IMR-90 (cell line): ENCODE results near the gene CUBN. TPM values are rescaled to one million over a fixed set of nuclear protein-coding genes. Genes with fewer than 3 reads are reported as not detected.

ENCODE experiments used
- ATAC-seq: fragments of 200-7000 bp; cut with Tn5 transposase; 2 replicates; pipeline ENCODE4 v1.9.1; 2020; ENCODE audit warnings: low read depth, mild to moderate bottlenecking, moderate library complexity
- BruUV-seq: library from RNA; stranded (reverse); fragments of 400-500 nt; replicated peaks from 2 replicates; lab custom pipeline; 2021; lab: Mats Ljungman, UMichigan
- CTCF ChIA-PET: fragments of 300-600 bp; formaldehyde crosslinking; extraction: SDS; loops from one replicate; lab custom pipeline; 2021; ENCODE audit warnings: antibody characterized with exemption; lab: Yijun Ruan, JAX
- POLR2A ChIA-PET: fragments of 300-600 bp; sonication (Branson Sonifier 250); formaldehyde crosslinking; loops from one replicate; lab custom pipeline; 2022; ENCODE audit warnings: antibody characterized with exemption; ENCODE audit not compliant: unreplicated experiment; lab: Charles Lee
- DNase-seq: peaks from one replicate; pipeline ENCODE4 v3.0.0; 2013
- H2AFZ ChIP-seq: replicated peaks from 2 replicates; pipeline ENCODE3; 2013; ENCODE audit warnings: low read length, mild to moderate bottlenecking; ENCODE audit not compliant: poor library complexity
- H2AK5ac ChIP-seq: 2 replicates; pipeline ENCODE4 v1.6.1; 2013; ENCODE audit warnings: low read depth, low read length, inconsistent platforms
- H2AK9ac ChIP-seq: replicated peaks from 2 replicates; pipeline ENCODE3; 2013; ENCODE audit warnings: mild to moderate bottlenecking, low read depth, low read length, moderate library complexity; ENCODE audit not compliant: poor library complexity
- H2BK120ac ChIP-seq: 2 replicates; pipeline ENCODE4 v1.6.1; 2013; ENCODE audit warnings: low read depth, low read length, inconsistent platforms
- H2BK15ac ChIP-seq: 3 replicates; pipeline ENCODE4 v1.6.1; 2013; ENCODE audit warnings: low read depth, low read length, inconsistent platforms
- H2BK20ac ChIP-seq: 2 replicates; pipeline ENCODE4 v1.6.1; 2013; ENCODE audit warnings: low read depth, mild to moderate bottlenecking, inconsistent platforms, low read length, moderate library complexity
- H2BK5ac ChIP-seq: 2 replicates; pipeline ENCODE4 v1.6.1; 2013; ENCODE audit warnings: mild to moderate bottlenecking, low read depth, low read length, inconsistent platforms; ENCODE audit not compliant: poor library complexity, severe bottlenecking
- H3K14ac ChIP-seq: replicated peaks from 2 replicates; pipeline ENCODE4 v1.6.1; 2013; ENCODE audit warnings: low read depth, low read length, inconsistent platforms
- H3K18ac ChIP-seq: 2 replicates; pipeline ENCODE4 v1.6.1; 2013; ENCODE audit warnings: low read depth, low read length, control low read depth
- H3K23ac ChIP-seq: 2 replicates; pipeline ENCODE4 v1.6.1; 2013; ENCODE audit warnings: low read depth, low read length, inconsistent platforms
- H3K27ac ChIP-seq: 2 replicates; pipeline ENCODE4 v1.5.1; 2013; ENCODE audit warnings: mild to moderate bottlenecking, control low read depth, low read length; ENCODE audit not compliant: insufficient read depth
- H3K27me3 ChIP-seq: 2 replicates; pipeline ENCODE4 v1.6.1; 2013; ENCODE audit warnings: low read length; ENCODE audit not compliant: control insufficient read depth, insufficient read depth
- H3K36me3 ChIP-seq: 2 replicates; pipeline ENCODE4 v1.6.1; 2013; ENCODE audit warnings: low read length, mixed read lengths; ENCODE audit not compliant: control insufficient read depth, insufficient read depth
- H3K4ac ChIP-seq: 2 replicates; pipeline ENCODE4 v1.6.1; 2013; ENCODE audit warnings: low read depth, low read length, inconsistent platforms
- H3K4me1 ChIP-seq: 2 replicates; pipeline ENCODE4 v1.6.1; 2013; ENCODE audit warnings: low read length, mixed read lengths; ENCODE audit not compliant: control insufficient read depth, insufficient read depth
- H3K4me2 ChIP-seq: 2 replicates; pipeline ENCODE4 v1.6.1; 2013; ENCODE audit warnings: low read depth, mild to moderate bottlenecking, control low read depth, low read length, moderate library complexity
- H3K4me3 ChIP-seq: 2 replicates; pipeline ENCODE4 v1.5.1; 2013; ENCODE audit warnings: low read depth, mild to moderate bottlenecking, control low read depth, low read length, moderate library complexity; ENCODE audit not compliant: insufficient read depth
- H3K56ac ChIP-seq: 2 replicates; pipeline ENCODE4 v1.6.1; 2013; ENCODE audit warnings: low read length, inconsistent platforms; ENCODE audit not compliant: insufficient read depth; ENCODE audit errors: extremely low read depth
- H3K79me1 ChIP-seq, 2 experiments: 2 replicates each; pipeline ENCODE4 v1.6.1; 2013; ENCODE audit warnings: low read length in 2 of 2, inconsistent platforms in 1 of 2, low read depth in 1 of 2
- H3K9ac ChIP-seq: 2 replicates; pipeline ENCODE4 v1.6.1; 2013; ENCODE audit warnings: low read depth, low read length, control low read depth
- H3K9me1 ChIP-seq: 2 replicates; pipeline ENCODE4 v1.6.1; 2013; ENCODE audit warnings: low read length, inconsistent platforms; ENCODE audit not compliant: insufficient read depth
- H3K9me3 ChIP-seq: 2 replicates; pipeline ENCODE4 v1.6.1; 2013; ENCODE audit warnings: low read length; ENCODE audit not compliant: control insufficient read depth, insufficient read depth
- H4K20me1 ChIP-seq: 2 replicates; pipeline ENCODE4 v1.6.1; 2013; ENCODE audit warnings: low read length, inconsistent platforms; ENCODE audit not compliant: insufficient read depth
- H4K5ac ChIP-seq: 2 replicates; pipeline ENCODE4 v1.6.1; 2013; ENCODE audit warnings: mild to moderate bottlenecking, low read depth, low read length, control low read depth
- H4K8ac ChIP-seq, 2 experiments: 2 replicates each; pipeline ENCODE4 v1.6.1; 2013; ENCODE audit warnings: low read depth in 2 of 2, low read length in 2 of 2, control low read depth in 1 of 2, inconsistent platforms in 1 of 2
- H4K91ac ChIP-seq: 2 replicates; pipeline ENCODE4 v1.6.1; 2013; ENCODE audit warnings: low read depth, low read length, inconsistent platforms; ENCODE audit not compliant: insufficient read depth
- CEBPB ChIP-seq: IDR thresholded peaks from 2 replicates; pipeline ENCODE4 v1.6.1; 2012; ENCODE audit warnings: low read depth, low read length, improper control_type of control experiment
- CTCF ChIP-seq: conservative IDR thresholded peaks from 2 replicates; pipeline ENCODE4 v1.5.1; 2012; ENCODE audit warnings: mild to moderate bottlenecking, low read depth, low read length, improper control_type of control experiment
- FOS ChIP-seq: fragments of 150-350 bp; IDR thresholded peaks from 2 replicates; pipeline ENCODE4 v1.6.1; 2016; ENCODE audit warnings: low read depth, low read length
- MAFK ChIP-seq: IDR thresholded peaks from 2 replicates; pipeline ENCODE4 v1.6.1; 2012; ENCODE audit warnings: low read depth, low read length, improper control_type of control experiment
- MXI1 ChIP-seq: IDR thresholded peaks from 2 replicates; pipeline ENCODE4 v1.6.1; 2012; ENCODE audit warnings: low read depth, mild to moderate bottlenecking, low read length, moderate library complexity, borderline replicate concordance
- NFE2L2 ChIP-seq: fragments of 150-350 bp; IDR thresholded peaks from 2 replicates; pipeline ENCODE4 v1.6.1; 2016; ENCODE audit warnings: low read depth, mild to moderate bottlenecking, low read length
- POLR2A ChIP-seq: IDR thresholded peaks from 2 replicates; pipeline ENCODE4 v1.6.1; 2012; ENCODE audit warnings: mild to moderate bottlenecking, low read depth, low read length
- RAD21 ChIP-seq: IDR thresholded peaks from 2 replicates; pipeline ENCODE4 v1.6.1; 2012; ENCODE audit warnings: low read length, improper control_type of control experiment
- RCOR1 ChIP-seq: IDR thresholded peaks from 2 replicates; pipeline ENCODE4 v1.6.1; 2012; ENCODE audit warnings: mild to moderate bottlenecking, low read length, improper control_type of control experiment; ENCODE audit not compliant: insufficient replicate concordance
- USF2 ChIP-seq: fragments of 150-350 bp; IDR thresholded peaks from 2 replicates; pipeline ENCODE4 v1.6.1; 2017; ENCODE audit warnings: mild to moderate bottlenecking, antibody characterized with exemption, low read length, low read depth
- WGBS, 2 experiments: methylation state at CpG; one replicate each; pipeline versions ENCODE4 v1.1.5 to v1.1.7; 2013; ENCODE audit warnings: missing lambda C conversion rate in 2 of 2; ENCODE audit not compliant: insufficient read length in 1 of 2; ENCODE audit errors: extremely low coverage in 2 of 2; 5-methylcytosine and 5-hydroxymethylcytosine counted together
- dilution Hi-C: fragments of 300-500 bp; cut with HindIII; formaldehyde crosslinking; loops from one replicate; pipeline ENCODE4 v1.14.3; 2018; ENCODE audit warnings: low sequenced_read_pairs; ENCODE audit not compliant: unreplicated experiment
- in situ Hi-C: fragments of 300-500 bp; cut with MboI; formaldehyde crosslinking; loops from 3 replicates; pipeline ENCODE4 v1.14.3; 2019; ENCODE audit warnings: low sequenced_read_pairs, inconsistent platforms, mixed read lengths
- intact Hi-C: fragments of 100-400 bp; cut with micrococcal nuclease; formaldehyde crosslinking; loops from 2 replicates; pipeline ENCODE4 v1.10.0; 2022
- polyA plus RNA-seq, 3 experiments: library from polyadenylated mRNA; depleted of rRNA; stranded (reverse); fragments of >200 nt; gene quantifications; 2 replicates each; pipeline ENCODE4 v1.2.3, GENCODE V29; 2012; ENCODE audit warnings: low replicate concordance in 1 of 3
- total RNA-seq: library from RNA; depleted of rRNA; stranded (reverse); fragments of >200 nt; gene quantifications from 2 replicates; pipeline ENCODE4 v1.2.3, GENCODE V29; 2012
- TF ChIP-seq, protein P1 (sequence below): fragments of 150-350 bp; IDR thresholded peaks from 2 replicates; pipeline ENCODE4 v1.6.1; 2016; ENCODE audit warnings: low read depth, mild to moderate bottlenecking, low read length, moderate library complexity, borderline replicate concordance

The CUBN gene
- total and polyA plus RNA-seq, 2 of the 4 experiments (the other 2 are of a cell fraction) = 0.19 to 0.54 TPM

- intact Hi-C loops = no loop called here
- Histone ChIP-seq H3K9ac (no peak overlapping the region), H2BK120ac (no peak overlapping the region), H2BK5ac (no peak overlapping the region), H3K36me3 (no peaks in the 10 kb centered on the region), H2BK15ac (no peak overlapping the region), H3K56ac (no peak overlapping the region), H3K79me1 (no peaks in the 10 kb centered on the region), H3K27ac (no peak overlapping the region), H2AK9ac (no peak overlapping the region), H2BK20ac (no peak overlapping the region), H4K5ac (no peak overlapping the region), H4K8ac (no peak overlapping the region), H3K23ac (no peak overlapping the region), H2AK5ac (no peak overlapping the region), H3K18ac (no peak overlapping the region), H4K20me1 (no peaks in the 10 kb centered on the region), H3K4ac (no peak overlapping the region), H2AFZ (no peak overlapping the region), H3K4me3 (no peak overlapping the region), H3K9me1 (peaks cover 3% of the 10 kb centered on the region; the same call in 1 of the 2 replicates), H3K9me3 (no peaks in the 10 kb centered on the region), H3K4me2 (no peak overlapping the region), H3K27me3 (no peaks in the 10 kb centered on the region), H3K4me1 (peaks cover 7% of the 10 kb centered on the region), H3K14ac (no peak overlapping the region), H4K91ac (no peak overlapping the region)
- ATAC-seq (no peak), DNase-seq (no peak)
- dilution Hi-C loops = no loop called here
- CTCF ChIA-PET = no interaction called here
- WGBS, 2 experiments = 100% methylated on average over 5 of the region's 7 CpGs; no CpG with 5 or more reads in 1 of the 2 experiments
- TF ChIP-seq CTCF = no peak
- no peak for TF ChIP-seq CEBPB
- no peak for TF ChIP-seq MXI1
- no peak for TF ChIP-seq RAD21
- TF ChIP-seq POLR2A = no peak
- no peak for TF ChIP-seq MAFK
- TF ChIP-seq NFE2L2 = no peak
- TF ChIP-seq FOS = no peak
- no peak for TF ChIP-seq USF2
- no peak for TF ChIP-seq RCOR1
- TF ChIP-seq, protein P1, sequence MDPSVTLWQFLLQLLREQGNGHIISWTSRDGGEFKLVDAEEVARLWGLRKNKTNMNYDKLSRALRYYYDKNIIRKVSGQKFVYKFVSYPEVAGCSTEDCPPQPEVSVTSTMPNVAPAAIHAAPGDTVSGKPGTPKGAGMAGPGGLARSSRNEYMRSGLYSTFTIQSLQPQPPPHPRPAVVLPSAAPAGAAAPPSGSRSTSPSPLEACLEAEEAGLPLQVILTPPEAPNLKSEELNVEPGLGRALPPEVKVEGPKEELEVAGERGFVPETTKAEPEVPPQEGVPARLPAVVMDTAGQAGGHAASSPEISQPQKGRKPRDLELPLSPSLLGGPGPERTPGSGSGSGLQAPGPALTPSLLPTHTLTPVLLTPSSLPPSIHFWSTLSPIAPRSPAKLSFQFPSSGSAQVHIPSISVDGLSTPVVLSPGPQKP = no peak
- POLR2A ChIA-PET = no interaction called here
- in situ Hi-C loops = no loop called here
- no TSS peak for BruUV-seq
Observed at GRCh38 chr10:16865766-16866165, 263.8 kb downstream of the CUBN start.
